Right lobe of liver (tissue), 4 donors: Measurements from ENCODE around the gene FAM20B.

Experiments used
- POLR2A ChIP-seq: fragments of 450-650 bp; IDR thresholded peaks from one replicate; pipeline ENCODE4 v1.6.1; 2017; ENCODE audit warnings: antibody characterized with exemption, mild to moderate bottlenecking
- TF ChIP-seq, protein P1 (sequence below), 4 donors: fragments of 200-600 bp in 3 of 4; fragments of 450-650 bp in 1 of 4; IDR thresholded peaks; one replicate each; pipeline versions ENCODE4 v1.5.1 to v1.8.0; 2016 to 2022; ENCODE audit warnings: antibody characterized with exemption in 4 of 4, mild to moderate bottlenecking in 2 of 4
- donor health status: DM: no; HTN: no; CAD: no.
- donor health status: DM: no; HTN: no; CAD: no.
- donor health status: DM: no; HTN: yes; CAD: no.

- no peak for TF ChIP-seq POLR2A
- TF ChIP-seq, protein P1, sequence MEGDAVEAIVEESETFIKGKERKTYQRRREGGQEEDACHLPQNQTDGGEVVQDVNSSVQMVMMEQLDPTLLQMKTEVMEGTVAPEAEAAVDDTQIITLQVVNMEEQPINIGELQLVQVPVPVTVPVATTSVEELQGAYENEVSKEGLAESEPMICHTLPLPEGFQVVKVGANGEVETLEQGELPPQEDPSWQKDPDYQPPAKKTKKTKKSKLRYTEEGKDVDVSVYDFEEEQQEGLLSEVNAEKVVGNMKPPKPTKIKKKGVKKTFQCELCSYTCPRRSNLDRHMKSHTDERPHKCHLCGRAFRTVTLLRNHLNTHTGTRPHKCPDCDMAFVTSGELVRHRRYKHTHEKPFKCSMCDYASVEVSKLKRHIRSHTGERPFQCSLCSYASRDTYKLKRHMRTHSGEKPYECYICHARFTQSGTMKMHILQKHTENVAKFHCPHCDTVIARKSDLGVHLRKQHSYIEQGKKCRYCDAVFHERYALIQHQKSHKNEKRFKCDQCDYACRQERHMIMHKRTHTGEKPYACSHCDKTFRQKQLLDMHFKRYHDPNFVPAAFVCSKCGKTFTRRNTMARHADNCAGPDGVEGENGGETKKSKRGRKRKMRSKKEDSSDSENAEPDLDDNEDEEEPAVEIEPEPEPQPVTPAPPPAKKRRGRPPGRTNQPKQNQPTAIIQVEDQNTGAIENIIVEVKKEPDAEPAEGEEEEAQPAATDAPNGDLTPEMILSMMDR (IDR thresholded peaks at IDR 0.05) = no peak
Observed at GRCh38 chr1:179115181-179115580, 89.5 kb downstream of the FAM20B start.
